ENCODE data around the gene PLXDC2. TPM values are rescaled to one million over a fixed set of nuclear protein-coding genes. Genes with fewer than 3 reads are reported as not detected.

Gene PLXDC2
- total RNA-seq, 1 experiment from 2014 or later, result 38.7 TPM

- H3K23ac ChIP-seq (ENCODE audit: insufficient read length, low read depth, low read length), result no peak overlapping the region
- no peak overlapping the region for H2BK15ac ChIP-seq (ENCODE audit: low read depth, low read length)
- no peak overlapping the region for H4K5ac ChIP-seq (ENCODE audit: insufficient read length, low read depth, low read length)
- no peak for TF ChIP-seq CTCF (conservative IDR thresholded peaks at IDR 0.05)
- Mint-ChIP-seq H3K4me1 (peaks cover 18 to 32% of the 10 kb centered on the region in 2 experiments), H3K9me3 (peaks cover 8% of the 10 kb centered on the region in 2 experiments; a peak in 3 of 5 replicates), H3K4me3 (no peak overlapping the region), H3K36me3 (ENCODE audit: insufficient read depth in 1 of 3, low read depth in 3 of 3) (peaks cover 16 to 31% (median 21%) of the 10 kb centered on the region in 3 experiments), H3K27me3 (ENCODE audit: low read depth) (no peaks in the 10 kb centered on the region), H3K27ac (peak overlapping the region in 2 of 3 experiments; percentile 38 to 82; a peak in 4 of 7 replicates)
- H3K9me3 ChIP-seq (ENCODE audit: control insufficient read depth, low read depth, low read length), result no peaks in the 10 kb centered on the region
- H2BK120ac ChIP-seq (ENCODE audit: low read depth, low read length, poor library complexity, severe bottlenecking), result no peak overlapping the region
- no peak overlapping the region for H2AK5ac ChIP-seq (ENCODE audit: insufficient read length, low read length)
- H3K4me2 ChIP-seq (ENCODE audit: insufficient read depth, insufficient read length, low read length), result no peak overlapping the region
- H2BK12ac ChIP-seq (ENCODE audit: insufficient read length, low read depth, low read length), result no peak overlapping the region
- no peaks in the 10 kb centered on the region for H3K79me2 ChIP-seq (ENCODE audit: insufficient read depth, low read length)
- no peak overlapping the region for H2AFZ ChIP-seq (ENCODE audit: low read length)
- H3K4me1 ChIP-seq (ENCODE audit: insufficient read depth, low read length), result peaks cover 12% of the 10 kb centered on the region
- no peak overlapping the region for H3K18ac ChIP-seq (ENCODE audit: insufficient read length, low read depth, low read length)
- H2BK5ac ChIP-seq (ENCODE audit: insufficient read length, low read length), result no peak overlapping the region
- H3K56ac ChIP-seq (ENCODE audit: insufficient read length, low read depth, low read length), result no peak overlapping the region
- no peak for DNase-seq
- no peak overlapping the region for H4K8ac ChIP-seq (replicated peaks; ENCODE audit: insufficient read length, low read depth, low read length)
- H3K79me1 ChIP-seq (ENCODE audit: insufficient read depth, low read depth, low read length, poor library complexity, severe bottlenecking), result no peaks in the 10 kb centered on the region
- no peak overlapping the region for H4K91ac ChIP-seq (ENCODE audit: insufficient read length, low read depth, low read length)
- H3T11ph ChIP-seq (ENCODE audit: low read length), result no peak overlapping the region
- H3K14ac ChIP-seq (ENCODE audit: insufficient read depth, low read length), result no peak overlapping the region
- H3K4ac ChIP-seq (ENCODE audit: low read depth, low read length), result no peak overlapping the region
- no peak overlapping the region for H3K27ac ChIP-seq (ENCODE audit: insufficient read length, low read depth, low read length)
- no peaks in the 10 kb centered on the region for H4K20me1 ChIP-seq (ENCODE audit: control insufficient read depth, insufficient read depth, insufficient read length)
- H3K23me2 ChIP-seq (ENCODE audit: insufficient read length, low read depth, low read length, poor library complexity, severe bottlenecking), result no peaks in the 10 kb centered on the region
- no peak overlapping the region for H3K9ac ChIP-seq (ENCODE audit: extremely low read depth, insufficient read length, low read length)
- no peak overlapping the region for H2BK20ac ChIP-seq (ENCODE audit: low read depth, low read length, poor library complexity, severe bottlenecking)
- no CpG with 5 or more reads among the region's 2 CpGs for WGBS (ENCODE audit: extremely low coverage, insufficient read length, low lambda C conversion rate)
- H3K27me3 ChIP-seq (ENCODE audit: insufficient read depth, low read length), result no peaks in the 10 kb centered on the region
Observed at GRCh38 chr10:20257422-20257821, 441.2 kb downstream of the PLXDC2 start.

Data from H9 (cell line).